Left ventricle myocardium inferior (tissue), 1 donor: Measurements from ENCODE around the gene ZFP1. TPM values are rescaled to one million over a fixed set of nuclear protein-coding genes. Genes with fewer than 3 reads are reported as not detected.

ENCODE experiments used
- DNase-seq: peaks from one replicate; pipeline ENCODE4 v3.0.0-alpha.2; 2020
- H3K27ac ChIP-seq: fragments of 200-600 bp; replicated peaks from 2 replicates; pipeline ENCODE4 v1.8.0; 2021
- H3K27me3 ChIP-seq: fragments of 200-600 bp; 2 replicates; pipeline ENCODE4 v1.8.0; 2021; ENCODE audit warnings: low read depth
- H3K36me3 ChIP-seq: fragments of 200-600 bp; 2 replicates; pipeline ENCODE4 v1.8.0; 2021
- H3K4me1 ChIP-seq: fragments of 200-600 bp; 2 replicates; pipeline ENCODE4 v1.8.0; 2021
- H3K4me3 ChIP-seq: fragments of 200-600 bp; 2 replicates; pipeline ENCODE4 v1.8.0; 2021; ENCODE audit warnings: mild to moderate bottlenecking, moderate library complexity
- H3K9me3 ChIP-seq: fragments of 200-600 bp; replicated peaks from 2 replicates; pipeline ENCODE4 v1.8.0; 2021
- CTCF ChIP-seq: fragments of 200-600 bp; IDR thresholded peaks from 2 replicates; pipeline ENCODE4 v1.8.0; 2021; ENCODE audit warnings: antibody characterized with exemption, mild to moderate bottlenecking, borderline replicate concordance
- intact Hi-C: fragments of 100-400 bp; cut with micrococcal nuclease; formaldehyde crosslinking; loops from one replicate; pipeline ENCODE4 v1.11.0; 2022
- total RNA-seq: library from RNA; stranded (reverse); fragmentation: NEBNext Ultra II Directional; extraction: Animal tissue kit (Norgen Biotek cat#: 25700); gene quantifications from one replicate; pipeline ENCODE4 v1.2.1, GENCODE V29; 2021
- donor health status: DM: no; HTN: yes; CAD: no; lungs with severe emphysema.

ZFP1 gene
- total RNA-seq, 1 donor from 2014 or later = 6.7 TPM

GRCh38 chr16:75219088-75219487 is 70.8 kb downstream of the ZFP1 start:
- no peaks in the 10 kb centered on the region for H3K27me3 ChIP-seq
- TF ChIP-seq CTCF = no peak
- no peak overlapping the region for H3K27ac ChIP-seq
- no peaks in the 10 kb centered on the region for H3K36me3 ChIP-seq
- no peak overlapping the region for H3K4me3 ChIP-seq
- H3K9me3 ChIP-seq = no peaks in the 10 kb centered on the region
- intact Hi-C loops = no loop called here
- DNase-seq = no peak
- H3K4me1 ChIP-seq = no peaks in the 10 kb centered on the region

DNA sequence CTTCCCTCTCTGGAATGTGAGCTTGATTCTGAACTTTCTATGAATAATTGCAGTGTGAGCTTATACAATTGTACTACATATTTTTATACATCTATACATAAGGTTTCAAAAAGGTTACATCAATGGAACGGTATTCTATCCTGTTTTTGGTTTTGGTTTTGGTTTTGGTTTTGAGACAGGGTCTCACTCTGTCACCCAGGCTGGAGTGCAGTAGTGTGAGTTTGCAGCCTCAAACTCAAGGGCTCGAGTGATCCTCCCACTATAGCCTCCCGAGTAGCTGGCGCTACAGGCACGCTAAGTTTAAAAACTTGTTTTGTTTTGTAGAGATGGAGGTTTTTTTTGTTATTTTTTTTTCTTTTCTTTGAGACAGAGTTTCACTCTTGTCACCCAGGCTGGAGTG is 71.5 kb downstream of the ZFP1 start:
- no peak for DNase-seq
- Histone ChIP-seq H3K4me3 (no peak overlapping the region), H3K27me3 (peaks cover 7% of the 10 kb centered on the region), H3K4me1 (no peaks in the 10 kb centered on the region), H3K9me3 (no peaks in the 10 kb centered on the region), H3K27ac (no peak overlapping the region), H3K36me3 (no peaks in the 10 kb centered on the region)
- intact Hi-C loops = no loop called here
- no peak for TF ChIP-seq CTCF

Other genes starting within 250 kb of the ZFP1 start
- 52.5 TPM for gene WDR59, start 163.4 kb upstream of the ZFP1 start, total RNA-seq
- 22.3 TPM for gene ZNRF1, start 149.5 kb upstream of the ZFP1 start, total RNA-seq
- gene LDHD, start 31.7 kb upstream of the ZFP1 start, total RNA-seq = 97.9 TPM
- gene CTRB2, start 58.6 kb downstream of the ZFP1 start, total RNA-seq = not detected
- not detected for gene CTRB1, start 70.5 kb downstream of the ZFP1 start, total RNA-seq
- 82.8 TPM for gene BCAR1, start 103.1 kb downstream of the ZFP1 start, total RNA-seq